HG03060 (cell line): ENCODE measurements around the gene PRLR.
"Not testable (repeated sequence)": the region's sequence is repeated elsewhere in the genome, so short reads cannot be mapped to it uniquely, and the experiment has no call there.

Experiments used
- ATAC-seq: cut with Tn5 transposase; IDR thresholded peaks from one replicate; pipeline ENCODE4 v1.9.1; 2021; ENCODE audit warnings: low read depth, moderate number of reproducible peaks; ENCODE audit not compliant: unreplicated experiment

The PRLR gene

GRCh38 chr5:35045280-35045679, 185.0 kb downstream of the PRLR start:
- no peak for ATAC-seq

DNA sequence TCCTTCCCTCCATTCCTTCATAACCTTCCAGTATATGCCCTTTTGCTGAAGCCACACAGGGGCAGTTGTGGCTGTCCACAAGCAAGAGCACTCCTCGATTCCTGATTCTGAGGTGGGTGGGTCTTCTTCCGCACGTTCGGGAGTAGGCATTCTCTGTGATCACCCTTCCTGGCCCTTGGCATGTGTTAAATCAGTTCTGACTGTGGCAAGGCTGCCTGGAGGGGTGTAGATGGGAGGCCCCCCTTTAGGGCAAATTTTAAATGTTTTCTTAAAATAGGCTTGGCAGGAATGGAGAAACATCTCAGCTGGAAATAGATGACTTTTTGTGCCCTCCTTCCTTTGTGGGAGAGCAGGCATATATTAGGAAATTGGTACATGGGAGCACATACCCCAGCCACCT, 185.6 kb downstream of the PRLR start:
- ATAC-seq = no peak

DNA sequence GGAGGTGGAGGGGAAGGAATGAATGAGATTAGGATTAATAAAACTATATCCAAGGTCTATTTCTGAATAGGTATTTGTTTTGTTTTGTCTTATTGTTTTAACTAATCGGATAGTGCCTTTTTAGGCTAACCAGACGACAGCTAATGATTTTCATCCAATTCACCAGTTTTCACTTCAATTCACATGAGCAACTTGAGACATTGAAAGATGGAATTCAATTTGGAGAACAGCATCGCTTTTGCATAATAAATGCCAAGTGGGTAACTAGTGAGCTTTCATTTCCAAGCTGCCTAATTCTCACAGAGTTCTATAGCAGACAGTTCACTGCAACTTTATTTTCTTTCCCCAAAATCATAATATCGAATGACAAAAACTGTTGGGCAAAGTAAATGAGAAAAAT, 187.5 kb downstream of the PRLR start:
- no peak for ATAC-seq

DNA sequence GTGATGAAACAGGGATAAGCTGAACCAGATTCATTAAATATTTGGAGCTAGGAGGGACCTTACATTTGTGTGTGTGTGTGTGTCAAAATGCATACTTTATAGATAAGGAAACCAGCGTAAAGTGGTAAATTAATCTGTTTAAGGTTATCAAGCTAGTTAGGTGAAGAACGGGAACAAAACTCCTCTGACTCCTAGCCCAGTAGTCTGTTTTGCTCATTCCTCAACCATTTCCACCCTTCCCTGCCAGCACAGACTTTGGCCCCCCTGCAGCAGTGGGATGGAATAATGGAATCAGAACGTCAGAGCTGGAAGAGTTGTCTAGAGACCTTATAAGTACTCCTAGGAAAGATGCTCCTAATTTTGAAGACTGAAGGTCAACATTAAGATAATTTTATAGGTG, 189.0 kb downstream of the PRLR start:
- no peak for ATAC-seq

GRCh38 chr5:35038891-35039290, 191.4 kb downstream of the PRLR start:
- no peak for ATAC-seq

GRCh38 chr5:35036536-35036935, 193.8 kb downstream of the PRLR start:
- no peak for ATAC-seq

- not testable (repeated sequence) for ATAC-seq
These were observed 194.4 kb downstream of the PRLR start for GRCh38 chr5:35035929-35036328.

DNA sequence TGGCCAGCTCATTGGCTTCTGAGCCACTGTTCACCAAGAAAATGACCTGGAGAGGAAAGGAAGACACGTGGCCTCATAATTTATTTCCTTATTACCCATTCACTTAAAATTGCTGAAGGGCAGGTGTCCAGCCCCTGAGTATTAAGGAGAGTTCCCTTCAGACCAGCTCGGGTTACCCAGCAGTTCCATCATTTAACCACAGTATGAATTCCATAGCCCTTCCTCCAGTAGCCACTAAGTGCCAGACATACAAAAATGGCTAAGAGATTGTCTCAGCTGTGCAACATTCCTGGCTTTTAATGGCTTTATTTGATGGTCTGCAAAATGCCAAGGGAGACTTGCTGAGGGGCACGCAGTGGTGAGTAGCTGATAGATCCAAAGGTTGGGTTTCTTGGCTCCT, 195.0 kb downstream of the PRLR start:
- ATAC-seq = no peak

GRCh38 chr5:35032356-35032755, 197.9 kb downstream of the PRLR start:
- ATAC-seq = no peak

- no peak for ATAC-seq
These were observed 199.0 kb downstream of the PRLR start for GRCh38 chr5:35031276-35031675.

- ATAC-seq = no peak
These were observed 199.7 kb downstream of the PRLR start for GRCh38 chr5:35030426-35031100.

DNA sequence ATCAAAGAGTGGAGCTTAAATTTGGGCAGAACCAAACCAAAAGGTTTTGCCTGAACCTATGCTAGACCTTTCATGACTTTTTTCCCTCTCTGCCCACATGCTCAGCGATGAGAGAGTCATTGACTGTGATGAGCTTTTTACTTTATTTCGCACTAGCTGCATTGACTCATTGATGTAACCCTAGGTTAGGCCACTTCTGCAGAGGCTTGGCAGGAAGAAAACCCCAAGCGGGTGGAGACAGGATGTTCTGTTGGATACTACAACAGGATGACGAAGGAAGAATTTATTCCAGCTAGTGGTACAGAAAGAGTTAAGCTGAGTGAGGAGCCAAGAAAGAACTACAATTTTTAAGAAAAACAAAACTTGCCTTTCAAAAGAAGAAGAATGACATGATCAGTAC, 201.0 kb downstream of the PRLR start:
- no peak for ATAC-seq

- ATAC-seq = no peak
These were observed 203.3 kb downstream of the PRLR start for GRCh38 chr5:35026941-35027340.

GRCh38 chr5:35026280-35026840, 203.9 kb downstream of the PRLR start:
- ATAC-seq = no peak

- no peak for ATAC-seq
These were observed 205.3 kb downstream of the PRLR start for GRCh38 chr5:35024911-35025510.

- ATAC-seq = no peak
These were observed 206.7 kb downstream of the PRLR start for GRCh38 chr5:35023391-35024178.

DNA sequence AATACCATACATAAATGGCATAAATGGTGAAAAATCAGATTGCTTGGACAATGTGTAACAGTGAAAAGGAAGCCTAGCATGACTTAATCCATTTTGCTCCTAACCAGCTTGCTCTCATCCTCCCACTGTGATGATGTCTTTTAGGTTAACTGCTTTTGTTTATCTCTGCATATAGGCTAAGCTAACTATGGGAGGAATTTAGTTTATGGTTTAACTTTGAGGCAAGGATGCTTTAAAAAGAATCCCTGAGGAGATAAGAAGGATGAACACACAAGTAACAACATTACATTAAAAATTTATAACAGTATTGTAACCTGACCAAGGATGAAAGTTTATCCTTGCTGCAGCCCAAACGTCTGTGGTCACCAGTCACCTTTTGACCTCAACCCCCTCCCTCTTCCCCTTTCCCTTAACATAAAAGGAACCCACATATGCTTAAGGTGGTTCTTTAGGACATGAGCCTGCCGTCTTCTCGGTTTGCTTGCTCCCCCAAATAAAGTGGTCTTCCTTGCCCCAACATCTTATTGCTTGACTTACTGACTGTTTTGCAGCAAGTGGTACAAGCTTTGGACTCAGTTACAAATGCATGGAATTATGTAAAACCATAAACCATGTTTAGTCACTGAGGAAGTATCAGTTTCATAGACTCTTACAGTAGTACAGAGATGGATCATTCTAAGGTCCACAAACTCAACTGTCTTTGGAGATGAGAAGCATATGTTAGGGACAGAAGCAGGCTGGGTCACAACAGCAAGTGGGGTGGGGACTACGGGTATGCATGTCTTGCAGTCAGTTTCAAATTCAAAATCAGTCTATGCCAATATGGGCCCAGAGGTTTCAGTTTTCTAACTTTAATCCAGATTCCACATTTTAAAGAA, 213.9 kb downstream of the PRLR start:
- no peak for ATAC-seq

DNA sequence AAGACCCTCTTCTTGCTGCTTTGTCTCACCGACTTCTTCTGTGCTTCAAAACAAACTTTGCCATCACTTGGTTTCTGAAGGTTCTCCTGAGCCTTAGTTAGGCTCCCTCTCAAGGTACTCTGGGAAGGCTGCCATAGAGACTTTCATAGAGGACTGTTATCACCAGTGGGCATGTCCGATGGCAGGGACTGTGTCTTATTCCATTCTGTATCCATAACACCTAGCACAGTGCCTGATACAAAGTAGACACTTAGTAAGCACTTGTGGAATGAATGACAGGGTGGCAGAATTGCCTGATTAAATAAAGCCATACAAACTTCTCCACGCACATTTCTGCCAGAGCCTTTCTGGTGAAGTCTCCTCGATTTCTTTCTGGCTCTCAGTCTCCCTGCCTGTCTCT, 215.2 kb downstream of the PRLR start:
- ATAC-seq = no peak

DNA sequence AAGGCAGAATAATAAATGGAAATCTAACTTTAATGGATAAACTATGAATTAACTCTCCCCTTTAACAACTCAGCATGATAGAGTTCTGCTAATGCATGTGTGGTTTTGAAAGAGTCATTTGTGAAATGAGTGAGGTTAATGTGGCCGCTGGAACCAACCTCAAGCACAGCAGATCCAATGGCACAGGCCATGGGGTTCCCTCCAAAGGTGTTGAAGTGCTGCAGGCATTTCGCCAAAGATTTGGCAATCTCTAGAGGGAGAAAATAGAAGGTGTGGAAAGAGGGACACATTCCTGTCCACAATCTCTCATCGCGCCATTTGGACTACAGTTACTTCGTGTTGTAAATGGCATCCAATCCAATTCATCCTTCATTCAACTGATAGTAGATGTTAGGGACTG, 217.5 kb downstream of the PRLR start:
- ATAC-seq = no peak

DNA sequence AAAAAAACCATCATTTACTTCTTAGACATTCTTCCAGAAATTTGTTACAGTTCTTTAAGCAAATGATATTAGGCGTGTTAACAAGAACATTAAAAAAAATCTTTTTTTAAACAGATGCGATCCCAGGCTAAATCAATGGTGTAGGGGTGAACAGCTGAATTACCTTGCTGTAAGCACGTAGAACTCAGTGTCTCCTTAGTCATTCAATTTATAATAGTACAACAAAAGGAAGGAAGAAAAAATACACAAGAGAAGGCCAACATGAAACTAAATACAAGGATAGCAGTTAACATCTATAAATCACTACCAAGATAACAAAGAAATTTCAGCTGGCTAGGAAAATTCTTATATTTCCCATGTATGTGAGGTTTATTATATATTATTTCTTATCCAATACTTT, 217.9 kb downstream of the PRLR start:
- ATAC-seq = no peak

- no peak for ATAC-seq
These were observed 219.6 kb downstream of the PRLR start for GRCh38 chr5:35010676-35011075.
